Keratinocyte (primary cell): ENCODE data around the gene TRAPPC3L. TPM values are rescaled to one million over a fixed set of nuclear protein-coding genes. Genes with fewer than 3 reads are reported as not detected.
A peak's percentile ranks its signal among the peaks of the same experiment; 100 is the strongest.

ENCODE experiments used
- DNase-seq: peaks from one replicate; pipeline ENCODE4 v3.0.0-alpha.2; 2011; ENCODE audit warnings: low read depth, missing footprints, low spot score
- FAIRE-seq: peaks from 2 replicates; lab custom pipeline; 2011; peaks lifted over from hg19 to GRCh38; lab: Jason Lieb, UNC
- H2AFZ ChIP-seq: 2 replicates; pipeline ENCODE4 v1.6.0; 2012; ENCODE audit warnings: low read length, control low read depth, inconsistent platforms; ENCODE audit not compliant: control insufficient read depth
- H3K27ac ChIP-seq: 2 replicates; pipeline ENCODE4 v1.5.1; 2011; ENCODE audit warnings: low read length; ENCODE audit not compliant: control insufficient read depth, insufficient read depth
- H3K27me3 ChIP-seq: 3 replicates; pipeline ENCODE4 v1.6.0; 2011; ENCODE audit warnings: low read length; ENCODE audit not compliant: control insufficient read depth, insufficient read depth; ENCODE audit errors: extremely low read depth
- H3K36me3 ChIP-seq, 2 experiments: 2 replicates in 1 of 2; 3 replicates in 1 of 2; pipeline ENCODE4 v1.5.1; 2011; ENCODE audit warnings: low read length in 2 of 2, mild to moderate bottlenecking in 1 of 2; ENCODE audit not compliant: control insufficient read depth in 2 of 2, insufficient read depth in 2 of 2; ENCODE audit errors: extremely low read depth in 1 of 2
- H3K4me1 ChIP-seq: 3 replicates; pipeline ENCODE4 v1.5.1; 2011; ENCODE audit warnings: low read length; ENCODE audit not compliant: control insufficient read depth, insufficient read depth; ENCODE audit errors: extremely low read depth
- H3K4me2 ChIP-seq: 3 replicates; pipeline ENCODE4 v1.6.0; 2011; ENCODE audit warnings: low read depth, low read length; ENCODE audit not compliant: control insufficient read depth, insufficient read depth; ENCODE audit errors: extremely low read depth
- H3K4me3 ChIP-seq, 3 experiments: fragments of 200-600 bp in 1 of 3; sonication (generic) in 1 of 3; 2 replicates in 2 of 3; 3 replicates in 1 of 3; pipeline ENCODE4 v1.5.1; 2011 to 2016; ENCODE audit warnings: low read length in 3 of 3, mild to moderate bottlenecking in 3 of 3, control low read depth in 2 of 3, inconsistent platforms in 1 of 3, low read depth in 1 of 3, mixed read lengths in 1 of 3, mixed run types in 1 of 3, moderate library complexity in 1 of 3; ENCODE audit not compliant: control insufficient read depth in 2 of 3, insufficient read depth in 2 of 3; ENCODE audit errors: extremely low read depth in 1 of 3
- H3K79me2 ChIP-seq: 2 replicates; pipeline ENCODE4 v1.6.0; 2012; ENCODE audit warnings: low read length; ENCODE audit not compliant: control insufficient read depth, insufficient read depth
- H3K9ac ChIP-seq: 3 replicates; pipeline ENCODE4 v1.6.0; 2011; ENCODE audit warnings: low read length; ENCODE audit not compliant: control insufficient read depth, insufficient read depth; ENCODE audit errors: extremely low read depth
- H3K9me1 ChIP-seq: 3 replicates; pipeline ENCODE4 v1.6.0; 2011; ENCODE audit warnings: low read length; ENCODE audit not compliant: control insufficient read depth, insufficient read depth; ENCODE audit errors: extremely low read depth
- H3K9me3 ChIP-seq: 2 replicates; pipeline ENCODE4 v1.5.1; 2012; ENCODE audit warnings: low read depth, low read length; ENCODE audit not compliant: control insufficient read depth
- H4K20me1 ChIP-seq: 3 replicates; pipeline ENCODE4 v1.6.0; 2011; ENCODE audit warnings: low read length; ENCODE audit not compliant: control insufficient read depth, insufficient read depth; ENCODE audit errors: extremely low read depth
- EZH2 ChIP-seq: IDR thresholded peaks from one replicate; pipeline ENCODE4 v1.6.1; 2012; ENCODE audit warnings: inconsistent platforms, mild to moderate bottlenecking, low read length, moderate library complexity
- dilution Hi-C: fragments of 300-500 bp; cut with MboI; formaldehyde crosslinking; loops from one replicate; pipeline ENCODE4 v1.7.0; 2020; ENCODE audit warnings: low sequenced_read_pairs; ENCODE audit not compliant: extremely low pct_ligation_motif_present
- polyA plus RNA-seq, 5 experiments: library from polyadenylated mRNA; depleted of rRNA in 3 of 5; stranded (reverse) in 3 of 5; stranded (forward) in 1 of 5; unstranded in 1 of 5; fragments of >200 nt; gene quantifications; 1 replicate in 1 of 5; 2 replicates in 3 of 5; 3 replicates in 1 of 5; pipeline versions ENCODE4 v1.2.1 to v1.2.3, GENCODE V29; 2011 to 2012; ENCODE audit warnings: missing spikeins in 2 of 5, low read depth in 1 of 5, low replicate concordance in 1 of 5
- TF ChIP-seq, protein P1 (sequence below), 3 experiments: IDR thresholded peaks in 1 of 3; conservative IDR thresholded peaks in 1 of 3; optimal IDR thresholded peaks in 1 of 3; 2 replicates in 2 of 3; 3 replicates in 1 of 3; pipeline versions ENCODE3 to v1.5.1; 2011; ENCODE audit warnings: low read length in 3 of 3, mild to moderate bottlenecking in 3 of 3, moderate library complexity in 2 of 3, control low read depth in 1 of 3, inconsistent platforms in 1 of 3; ENCODE audit not compliant: insufficient read depth in 2 of 3; ENCODE audit errors: extremely low read depth in 1 of 3

The TRAPPC3L gene
- polyA plus RNA-seq, 1 donor (not counting 4 experiments of a cell fraction or from before 2014, with no cell fraction given): 0.31 TPM

DNA sequence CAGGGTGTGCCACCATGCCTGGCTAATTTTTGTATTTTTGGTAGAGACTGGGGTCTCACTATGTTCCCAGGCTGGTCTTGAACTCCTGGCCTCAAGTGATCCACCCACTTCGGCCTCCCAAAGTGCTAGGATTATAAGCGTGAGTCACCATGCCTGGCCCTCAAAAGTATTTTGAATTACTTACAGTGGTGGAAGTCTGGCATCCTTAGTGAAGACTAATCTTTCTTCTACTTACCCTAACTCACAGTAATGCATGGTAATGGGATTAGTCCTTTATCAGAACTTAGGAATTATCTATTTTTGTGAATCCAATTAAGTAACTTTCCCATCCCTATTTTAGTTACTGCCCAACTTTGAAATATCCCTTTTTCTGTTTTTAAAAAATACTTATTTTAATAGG is 29.7 kb upstream of the TRAPPC3L start:
- H3K4me2 ChIP-seq: no peak overlapping the region
- no peaks in the 10 kb centered on the region for H3K27me3 ChIP-seq
- H3K27ac ChIP-seq: no peak overlapping the region
- no peaks in the 10 kb centered on the region for H3K9me3 ChIP-seq
- no peak overlapping the region for H3K9ac ChIP-seq
- H3K36me3 ChIP-seq: peaks cover 4 to 6% of the 10 kb centered on the region in 2 experiments
- peaks cover 3% of the 10 kb centered on the region for H4K20me1 ChIP-seq
- no peaks in the 10 kb centered on the region for H3K9me1 ChIP-seq
- no peak for TF ChIP-seq EZH2
- TF ChIP-seq, protein P1, sequence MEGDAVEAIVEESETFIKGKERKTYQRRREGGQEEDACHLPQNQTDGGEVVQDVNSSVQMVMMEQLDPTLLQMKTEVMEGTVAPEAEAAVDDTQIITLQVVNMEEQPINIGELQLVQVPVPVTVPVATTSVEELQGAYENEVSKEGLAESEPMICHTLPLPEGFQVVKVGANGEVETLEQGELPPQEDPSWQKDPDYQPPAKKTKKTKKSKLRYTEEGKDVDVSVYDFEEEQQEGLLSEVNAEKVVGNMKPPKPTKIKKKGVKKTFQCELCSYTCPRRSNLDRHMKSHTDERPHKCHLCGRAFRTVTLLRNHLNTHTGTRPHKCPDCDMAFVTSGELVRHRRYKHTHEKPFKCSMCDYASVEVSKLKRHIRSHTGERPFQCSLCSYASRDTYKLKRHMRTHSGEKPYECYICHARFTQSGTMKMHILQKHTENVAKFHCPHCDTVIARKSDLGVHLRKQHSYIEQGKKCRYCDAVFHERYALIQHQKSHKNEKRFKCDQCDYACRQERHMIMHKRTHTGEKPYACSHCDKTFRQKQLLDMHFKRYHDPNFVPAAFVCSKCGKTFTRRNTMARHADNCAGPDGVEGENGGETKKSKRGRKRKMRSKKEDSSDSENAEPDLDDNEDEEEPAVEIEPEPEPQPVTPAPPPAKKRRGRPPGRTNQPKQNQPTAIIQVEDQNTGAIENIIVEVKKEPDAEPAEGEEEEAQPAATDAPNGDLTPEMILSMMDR (optimal IDR thresholded peaks at IDR 0.05 in 1 of 3, IDR thresholded peaks at IDR 0.05 in 1 of 3, conservative IDR thresholded peaks at IDR 0.05 in 1 of 3; ENCODE audit: extremely low read depth in 1 of 3, insufficient read depth in 2 of 3, low read length in 3 of 3): no peak
- no peak for FAIRE-seq
- H2AFZ ChIP-seq: no peak overlapping the region
- H3K4me3 ChIP-seq: no peak overlapping the region
- H3K4me1 ChIP-seq: peaks cover 3% of the 10 kb centered on the region
- peaks cover 85% of the 10 kb centered on the region for H3K79me2 ChIP-seq
- DNase-seq: no peak
- dilution Hi-C loops: no loop called here

DNA sequence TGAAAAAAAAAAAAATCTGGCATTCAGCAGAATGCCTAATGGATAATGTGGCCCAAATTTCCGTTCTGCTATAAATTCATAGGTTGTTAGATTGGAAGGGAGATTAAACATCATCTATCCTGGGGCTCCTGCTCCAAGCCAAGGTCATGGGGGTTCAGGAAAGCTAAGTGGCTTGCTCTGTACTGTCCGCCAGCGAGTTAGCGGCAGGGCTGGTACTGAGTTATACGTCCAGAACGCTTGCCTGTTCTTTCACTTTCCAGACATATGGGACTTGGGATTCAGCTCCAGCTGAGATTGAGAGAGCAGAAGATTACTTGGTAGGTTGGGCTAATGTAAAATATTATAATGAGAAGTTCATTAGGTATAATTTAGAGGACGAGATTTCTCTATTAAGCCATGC is 26.7 kb upstream of the TRAPPC3L start:
- Histone ChIP-seq H3K4me2 (peak overlapping the region; percentile 97), H3K4me3 (peak overlapping the region; percentile 86 to 100 (median 98)), H3K36me3 (peaks cover 4 to 6% of the 10 kb centered on the region in 2 experiments), H2AFZ (peak overlapping the region; percentile 89), H3K27me3 (no peaks in the 10 kb centered on the region), H3K27ac (peak overlapping the region; percentile 90), H4K20me1 (peaks cover 3% of the 10 kb centered on the region), H3K9me3 (no peaks in the 10 kb centered on the region), H3K4me1 (peaks cover 16% of the 10 kb centered on the region), H3K9me1 (no peaks in the 10 kb centered on the region), H3K79me2 (peaks cover 64% of the 10 kb centered on the region), H3K9ac (peak overlapping the region; percentile 97)
- TF ChIP-seq, protein P1 (optimal IDR thresholded peaks at IDR 0.05 in 1 of 3, IDR thresholded peaks at IDR 0.05 in 1 of 3, conservative IDR thresholded peaks at IDR 0.05 in 1 of 3; ENCODE audit: extremely low read depth in 1 of 3, insufficient read depth in 2 of 3, low read length in 3 of 3): no peak
- no peak for TF ChIP-seq EZH2
- FAIRE-seq (no peak), DNase-seq (no peak)
- dilution Hi-C loops: no loop called here
